Hematopoietic multipotent progenitor cell (in vitro differentiated cells): Measurements from ENCODE around the gene PCNT. TPM values are rescaled to one million over a fixed set of nuclear protein-coding genes. Genes with fewer than 3 reads are reported as not detected.
"Not testable (repeated sequence)": the region's sequence is repeated elsewhere in the genome, so short reads cannot be mapped to it uniquely, and the experiment has no call there.

Experiments used
- DNase-seq, 3 donors: peaks; one replicate each; pipeline ENCODE4 v3.0.0-alpha.2; 2011 to 2015; ENCODE audit warnings: low read depth in 2 of 3, low spot score in 2 of 3
- total RNA-seq: library from RNA; depleted of rRNA; stranded (reverse); fragments of >200 nt; gene quantifications from one replicate; pipeline ENCODE4 v1.2.3, GENCODE V29; 2012

The PCNT gene
- total RNA-seq, 1 donor, result 36.9 TPM

GRCh38 chr21:46421756-46422555 lies 98.0 kb downstream of the PCNT start:
- no peak for DNase-seq

- DNase-seq, result no peak
Observed at GRCh38 chr21:46422636-46423241, 98.8 kb downstream of the PCNT start.

- DNase-seq, result no peak
Observed at GRCh38 chr21:46423546-46424038, 99.6 kb downstream of the PCNT start.

GRCh38 chr21:46424039-46424591 lies 100.2 kb downstream of the PCNT start:
- DNase-seq, result no peak

- no peak for DNase-seq
Observed at GRCh38 chr21:46424621-46425020, 100.7 kb downstream of the PCNT start.

- DNase-seq, result no peak
Observed at GRCh38 chr21:46425041-46425440, 101.1 kb downstream of the PCNT start.

- no peak for DNase-seq
Observed at GRCh38 chr21:46425571-46425970, 101.6 kb downstream of the PCNT start.

- no peak for DNase-seq
Observed at GRCh38 chr21:46426313-46427046, 102.5 kb downstream of the PCNT start.

GRCh38 chr21:46427516-46427915 lies 103.6 kb downstream of the PCNT start:
- DNase-seq, result no peak

- no peak for DNase-seq
Observed at GRCh38 chr21:46428286-46428685, 104.3 kb downstream of the PCNT start.

GRCh38 chr21:46428987-46429710 lies 105.2 kb downstream of the PCNT start:
- no peak for DNase-seq

- no peak for DNase-seq
Observed at GRCh38 chr21:46429754-46430681, 106.1 kb downstream of the PCNT start.

- DNase-seq, result no peak
Observed at GRCh38 chr21:46431448-46431847, 107.5 kb downstream of the PCNT start.

GRCh38 chr21:46431884-46432488 lies 108.0 kb downstream of the PCNT start:
- peak in 1 of 3 donors; percentile 9 for DNase-seq

GRCh38 chr21:46433116-46433515 lies 109.2 kb downstream of the PCNT start:
- not testable (repeated sequence) for DNase-seq

GRCh38 chr21:46434322-46434958 lies 110.5 kb downstream of the PCNT start:
- no peak for DNase-seq

GRCh38 chr21:46435786-46436227 lies 111.9 kb downstream of the PCNT start:
- no peak for DNase-seq

- DNase-seq, result no peak
Observed at GRCh38 chr21:46436621-46437020, 112.7 kb downstream of the PCNT start.
